ENCODE data around the gene SEC14L3.
"Not testable (repeated sequence)": the region's sequence is repeated elsewhere in the genome, so short reads cannot be mapped to it uniquely, and the experiment has no call there.

The SEC14L3 gene

GRCh38 chr22:30472994-30473720 lies 1.3 kb upstream of the SEC14L3 start:
- H3K4me3 ChIP-seq (ENCODE audit: low read depth in 1 of 2, low read length in 2 of 2) = no peak overlapping the region
- H3K36me3 ChIP-seq (ENCODE audit: insufficient read depth, low read length) = no peaks in the 10 kb centered on the region
- H3K4me1 ChIP-seq (ENCODE audit: insufficient read depth, low read length) = no peaks in the 10 kb centered on the region
- H3K4me2 ChIP-seq (ENCODE audit: insufficient read depth, low read length) = no peak overlapping the region
- no peak overlapping the region for H3K9ac ChIP-seq (ENCODE audit: low read depth, low read length)
- H3K27me3 ChIP-seq (ENCODE audit: insufficient read depth, low read length, poor library complexity) = peaks cover 6% of the 10 kb centered on the region
- H2AFZ ChIP-seq (ENCODE audit: low read depth, low read length) = no peak overlapping the region
- H4K20me1 ChIP-seq (ENCODE audit: insufficient read depth, low read length) = no peaks in the 10 kb centered on the region
- no peaks in the 10 kb centered on the region for H3K9me3 ChIP-seq (ENCODE audit: insufficient read depth, low read length, severe bottlenecking)
- no peaks in the 10 kb centered on the region for H3K79me2 ChIP-seq (ENCODE audit: insufficient read depth, low read length)
- ATAC-seq (ENCODE audit: insufficient read depth, low read depth) = no peak
- no peak for DNase-seq
- TF ChIP-seq EZH2 (IDR thresholded peaks at IDR 0.05; ENCODE audit: borderline replicate concordance, low read depth, low read length, severe bottlenecking) (no peak), CTCF (IDR thresholded peaks at IDR 0.05; ENCODE audit: borderline replicate concordance, extremely low read depth, low read length, poor library complexity, severe bottlenecking) (no peak)
- H3K27ac ChIP-seq (ENCODE audit: low read length) = no peak overlapping the region

GRCh38 chr22:30470655-30471054 lies 1.2 kb downstream of the SEC14L3 start:
- Histone ChIP-seq H3K4me2 (ENCODE audit: insufficient read depth, low read length) (no peak overlapping the region), H3K36me3 (ENCODE audit: insufficient read depth, low read length) (no peaks in the 10 kb centered on the region), H3K4me1 (ENCODE audit: insufficient read depth, low read length) (no peaks in the 10 kb centered on the region), H3K27me3 (ENCODE audit: insufficient read depth, low read length, poor library complexity) (peaks cover 11% of the 10 kb centered on the region), H3K27ac (ENCODE audit: low read length) (no peak overlapping the region), H4K20me1 (ENCODE audit: insufficient read depth, low read length) (no peaks in the 10 kb centered on the region), H3K9me3 (ENCODE audit: insufficient read depth, low read length, severe bottlenecking) (no peaks in the 10 kb centered on the region), H3K4me3 (ENCODE audit: low read depth in 1 of 2, low read length in 2 of 2) (no peak overlapping the region), H3K79me2 (ENCODE audit: insufficient read depth, low read length) (no peaks in the 10 kb centered on the region), H2AFZ (ENCODE audit: low read depth, low read length) (no peak overlapping the region), H3K9ac (ENCODE audit: low read depth, low read length) (no peak overlapping the region)
- ATAC-seq (ENCODE audit: insufficient read depth, low read depth) (no peak), DNase-seq (no peak)
- TF ChIP-seq CTCF (IDR thresholded peaks at IDR 0.05; ENCODE audit: borderline replicate concordance, extremely low read depth, low read length, poor library complexity, severe bottlenecking) (no peak), EZH2 (IDR thresholded peaks at IDR 0.05; ENCODE audit: borderline replicate concordance, low read depth, low read length, severe bottlenecking) (no peak)

GRCh38 chr22:30469165-30469564 lies 2.7 kb downstream of the SEC14L3 start:
- Histone ChIP-seq H3K9me3 (ENCODE audit: insufficient read depth, low read length, severe bottlenecking) (no peaks in the 10 kb centered on the region), H3K27me3 (ENCODE audit: insufficient read depth, low read length, poor library complexity) (peaks cover 5% of the 10 kb centered on the region), H3K79me2 (ENCODE audit: insufficient read depth, low read length) (no peaks in the 10 kb centered on the region), H3K9ac (ENCODE audit: low read depth, low read length) (no peak overlapping the region), H3K27ac (ENCODE audit: low read length) (no peak overlapping the region), H3K4me1 (ENCODE audit: insufficient read depth, low read length) (no peaks in the 10 kb centered on the region), H3K36me3 (ENCODE audit: insufficient read depth, low read length) (no peaks in the 10 kb centered on the region), H4K20me1 (ENCODE audit: insufficient read depth, low read length) (no peaks in the 10 kb centered on the region), H3K4me2 (ENCODE audit: insufficient read depth, low read length) (no peak overlapping the region), H3K4me3 (ENCODE audit: low read depth in 1 of 2, low read length in 2 of 2) (no peak overlapping the region), H2AFZ (ENCODE audit: low read depth, low read length) (no peak overlapping the region)
- ATAC-seq (ENCODE audit: insufficient read depth, low read depth) (no peak), DNase-seq (no peak)
- TF ChIP-seq CTCF (IDR thresholded peaks at IDR 0.05; ENCODE audit: borderline replicate concordance, extremely low read depth, low read length, poor library complexity, severe bottlenecking) (no peak), EZH2 (IDR thresholded peaks at IDR 0.05; ENCODE audit: borderline replicate concordance, low read depth, low read length, severe bottlenecking) (no peak)

GRCh38 chr22:30460555-30460954 lies 11.3 kb downstream of the SEC14L3 start:
- not testable (repeated sequence) for DNase-seq; H3K4me3 ChIP-seq (ENCODE audit: low read depth in 1 of 2, low read length in 2 of 2); ATAC-seq (ENCODE audit: insufficient read depth, low read depth); H2AFZ ChIP-seq (ENCODE audit: low read depth, low read length); H3K27ac ChIP-seq (ENCODE audit: low read length); H3K9ac ChIP-seq (ENCODE audit: low read depth, low read length); H3K27me3 ChIP-seq (ENCODE audit: insufficient read depth, low read length, poor library complexity); H3K36me3 ChIP-seq (ENCODE audit: insufficient read depth, low read length); H3K4me1 ChIP-seq (ENCODE audit: insufficient read depth, low read length); H3K4me2 ChIP-seq (ENCODE audit: insufficient read depth, low read length); H4K20me1 ChIP-seq (ENCODE audit: insufficient read depth, low read length); H3K9me3 ChIP-seq (ENCODE audit: insufficient read depth, low read length, severe bottlenecking); H3K79me2 ChIP-seq (ENCODE audit: insufficient read depth, low read length)
